Measurements from ENCODE around the gene FAM131B.

The FAM131B gene

GRCh38 chr7:143382126-143382790 is 19.7 kb upstream of the FAM131B start:
- DNase-seq: no peak

- peak; percentile 74 for DNase-seq
Observed at GRCh38 chr7:143381427-143382125, 19.1 kb upstream of the FAM131B start.

DNA sequence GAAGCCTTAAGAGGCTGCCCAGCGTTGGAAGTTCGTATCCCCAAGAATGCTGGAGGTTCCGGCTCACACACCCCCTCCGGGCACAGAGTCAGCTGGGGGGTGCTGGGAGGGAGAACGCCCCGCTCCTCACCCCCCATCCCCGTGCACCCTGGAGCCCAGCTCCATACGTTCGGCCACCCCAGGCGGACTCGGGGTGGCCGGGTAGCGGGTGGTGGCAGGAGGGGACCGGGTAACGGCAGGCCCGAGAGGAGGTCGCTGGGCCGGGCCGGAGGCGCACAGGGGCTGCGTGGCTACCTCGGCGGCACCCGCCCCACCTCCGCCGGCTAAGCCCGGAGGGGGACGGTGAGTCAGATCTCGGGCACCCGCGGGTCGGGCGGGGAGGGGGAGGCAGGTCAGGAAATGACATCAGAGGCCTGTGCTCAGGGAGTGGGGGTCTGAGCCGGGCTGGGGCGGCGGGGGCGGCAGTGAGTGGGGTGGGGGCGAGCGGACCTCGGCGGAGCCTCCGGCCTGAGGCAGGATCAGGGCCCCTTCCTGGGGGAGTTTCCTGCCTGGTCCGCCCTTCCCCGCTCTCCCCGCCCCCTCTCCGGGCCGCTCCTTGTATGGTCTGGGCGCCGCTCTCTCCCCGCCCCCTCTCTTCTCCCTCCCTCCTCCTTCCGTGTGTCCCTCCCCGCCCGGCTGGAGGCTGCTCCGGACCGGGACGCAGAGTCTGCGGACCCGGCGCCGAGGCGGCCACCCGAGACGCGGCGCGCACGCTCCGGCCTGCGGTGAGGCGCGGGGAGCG is 18.3 kb upstream of the FAM131B start, which contains the start of gene ZYX:
ZYX (plus strand) TSS at position 700 of the 781 bp plus-strand sequence. CDS start 227 bp downstream, outside the sequence.
- peak; percentile 86 for DNase-seq

GRCh38 chr7:143380260-143380645 is 17.7 kb upstream of the FAM131B start:
- DNase-seq: peak; percentile 82

DNA sequence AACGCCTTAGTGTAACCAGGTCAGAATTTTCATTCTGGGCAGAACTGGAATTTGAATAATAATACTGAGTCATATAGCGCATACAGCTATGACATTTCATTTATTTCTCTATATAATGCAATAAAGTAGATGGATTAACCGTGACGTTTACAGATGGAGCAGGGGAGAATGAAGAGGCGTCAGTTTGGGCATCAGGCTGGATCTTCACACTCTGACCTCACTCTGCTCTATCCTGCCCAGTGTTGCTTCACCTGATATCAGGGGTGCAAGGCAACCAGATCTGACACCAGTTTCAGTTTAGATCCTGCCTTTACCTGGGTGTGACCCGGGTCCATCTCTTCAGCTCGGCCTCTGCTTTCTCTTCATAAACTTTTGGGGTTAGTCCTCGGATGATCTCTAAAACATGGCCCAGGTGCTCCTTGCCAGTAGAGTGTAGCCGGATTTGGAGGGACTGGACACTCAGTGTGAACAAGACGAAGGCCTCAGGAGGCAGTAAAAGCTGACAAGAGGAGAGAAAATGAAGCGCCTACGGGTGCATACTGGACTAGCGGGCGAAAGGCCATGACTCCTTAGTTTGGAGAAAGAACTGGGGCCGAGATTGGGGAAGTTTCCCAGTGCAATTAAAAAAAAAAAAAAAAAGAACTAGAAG is 17.2 kb upstream of the FAM131B start:
- no peak for DNase-seq

DNA sequence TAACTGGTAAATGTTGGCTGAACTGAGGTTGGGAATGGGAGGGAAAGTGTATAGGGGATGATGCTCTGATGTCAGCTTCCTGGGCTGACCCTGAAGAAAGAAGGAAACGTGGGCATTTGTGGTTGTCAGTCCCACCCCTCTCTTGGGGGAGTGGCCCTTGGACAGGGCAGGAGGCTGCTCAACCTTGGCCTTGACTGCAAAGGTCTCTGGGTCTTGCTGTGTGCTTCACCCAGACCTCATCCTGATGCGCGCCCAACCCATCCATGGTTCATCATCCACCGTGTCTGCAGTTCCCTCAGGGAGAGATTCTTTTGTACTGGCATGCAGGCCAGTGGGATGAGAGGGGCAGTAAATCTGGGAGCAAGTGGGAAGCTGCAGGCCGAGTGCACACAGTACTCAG is 13.9 kb upstream of the FAM131B start:
- DNase-seq: no peak

GRCh38 chr7:143375298-143376034 is 13.0 kb upstream of the FAM131B start:
- DNase-seq: no peak

DNA sequence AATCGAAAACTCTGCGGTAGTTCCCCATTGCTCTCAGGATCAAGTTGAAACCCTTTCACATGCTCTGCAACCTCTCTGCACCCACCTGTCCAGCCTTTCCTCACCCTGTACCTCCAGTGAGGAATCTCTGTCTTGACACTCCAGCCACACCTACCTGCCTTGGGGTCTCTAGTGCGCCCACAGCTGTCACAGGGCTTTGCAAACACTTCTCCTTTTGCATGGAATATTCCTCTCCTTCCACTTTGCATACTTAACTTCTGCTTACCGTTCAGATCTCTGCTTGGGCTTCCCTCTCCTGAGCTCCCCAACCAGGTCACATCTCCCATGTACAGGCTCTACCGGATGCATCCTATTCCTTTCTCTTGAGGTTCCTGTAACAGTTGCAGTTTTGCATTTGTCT is 12.0 kb upstream of the FAM131B start:
- DNase-seq: no peak

GRCh38 chr7:143373255-143373794 is 10.8 kb upstream of the FAM131B start:
- DNase-seq: no peak

DNA sequence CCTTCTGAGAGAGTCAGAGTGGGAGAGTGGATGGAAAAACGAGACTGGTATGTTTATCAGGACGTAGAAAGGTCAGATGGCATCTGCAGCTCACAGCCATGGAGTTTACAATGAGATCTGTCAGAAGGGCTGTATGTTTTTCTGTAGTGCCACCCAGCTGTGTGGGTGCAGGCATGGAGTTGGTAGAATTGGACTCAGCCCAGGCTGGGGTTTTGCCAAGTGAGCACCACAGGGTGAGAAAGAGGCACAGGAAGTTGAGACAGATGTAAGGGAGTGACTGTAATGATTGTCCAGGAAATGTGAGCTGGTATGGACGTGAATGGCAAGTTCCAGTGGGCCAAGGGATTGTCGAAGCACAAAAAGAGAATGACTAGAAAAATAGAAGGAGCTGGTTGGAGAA is 9.6 kb upstream of the FAM131B start:
- DNase-seq: peak; percentile 72

- DNase-seq: no peak
Observed at GRCh38 chr7:143369678-143370651, 7.5 kb upstream of the FAM131B start.

DNA sequence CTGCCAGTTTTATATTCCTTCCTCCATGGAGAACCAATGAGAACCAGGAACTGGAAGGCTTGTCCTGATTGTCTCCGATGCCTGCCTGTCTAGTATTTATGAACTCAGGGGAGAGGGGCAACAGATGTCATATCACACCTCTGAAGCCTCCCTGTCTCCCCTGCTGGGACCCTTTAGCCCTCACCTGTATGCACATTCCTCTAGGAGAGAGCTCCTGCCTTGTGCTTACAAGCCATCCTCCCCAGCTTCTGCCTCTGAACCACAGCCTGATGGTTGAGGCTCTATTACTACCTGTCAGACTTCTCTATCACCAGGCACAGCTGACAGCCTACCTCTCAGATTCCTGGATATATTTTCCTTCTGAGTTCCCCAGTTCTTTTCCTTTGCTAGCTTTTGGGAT is 5.9 kb upstream of the FAM131B start:
- DNase-seq: peak; percentile 31

- peak; percentile 35 for DNase-seq
Observed at GRCh38 chr7:143367972-143368371, 5.5 kb upstream of the FAM131B start.

DNA sequence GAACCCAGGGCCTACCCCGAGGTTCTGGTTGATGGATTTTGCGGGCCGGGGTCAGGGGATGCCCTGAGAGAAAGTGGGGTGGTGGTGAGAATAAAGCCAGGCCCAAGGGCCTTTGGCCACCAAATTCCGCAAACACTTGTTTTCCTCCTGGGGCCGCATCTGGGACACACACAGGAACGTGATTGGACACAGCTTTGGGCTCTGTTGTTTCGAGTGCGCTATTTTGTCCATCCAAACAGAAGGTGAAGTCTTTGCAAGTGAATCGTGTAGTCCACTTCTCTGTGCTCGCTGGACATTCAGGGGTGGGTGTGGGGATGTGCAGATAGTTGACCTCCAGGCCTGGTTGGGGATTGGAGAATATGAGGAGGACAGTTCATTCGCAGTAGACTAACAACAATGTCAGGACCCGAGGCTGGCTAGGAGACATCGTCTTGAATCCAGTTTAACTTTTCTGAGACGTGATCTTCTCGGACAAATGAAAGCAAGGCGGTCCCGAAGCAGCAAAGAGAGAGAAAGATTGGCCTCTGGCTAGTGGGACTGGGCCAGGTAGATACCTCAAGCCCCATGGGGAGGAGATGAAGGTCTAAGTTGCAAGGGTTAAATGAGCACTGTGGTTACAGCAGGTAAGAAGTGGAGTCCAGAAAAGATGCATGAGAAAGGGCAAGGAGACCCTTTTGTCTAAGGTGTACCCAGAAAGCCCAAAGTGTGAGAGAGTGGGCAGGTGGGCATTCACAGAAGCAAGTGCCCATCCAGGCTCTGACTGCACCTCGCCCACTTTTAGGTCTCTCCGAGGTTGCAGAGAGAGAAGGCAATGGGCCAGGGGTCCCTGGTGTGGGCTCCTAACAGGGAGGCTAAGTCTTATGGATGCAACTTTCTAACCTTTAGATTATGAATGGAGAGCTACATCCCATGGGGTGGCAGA is 764 bp upstream of the FAM131B start:
- DNase-seq: no peak

GRCh38 chr7:143361552-143362130 is 872 bp downstream of the FAM131B start:
- peak; percentile 66 for DNase-seq

- DNase-seq: peak; percentile 54
Observed at GRCh38 chr7:143360788-143361551, 1.5 kb downstream of the FAM131B start.

DNA sequence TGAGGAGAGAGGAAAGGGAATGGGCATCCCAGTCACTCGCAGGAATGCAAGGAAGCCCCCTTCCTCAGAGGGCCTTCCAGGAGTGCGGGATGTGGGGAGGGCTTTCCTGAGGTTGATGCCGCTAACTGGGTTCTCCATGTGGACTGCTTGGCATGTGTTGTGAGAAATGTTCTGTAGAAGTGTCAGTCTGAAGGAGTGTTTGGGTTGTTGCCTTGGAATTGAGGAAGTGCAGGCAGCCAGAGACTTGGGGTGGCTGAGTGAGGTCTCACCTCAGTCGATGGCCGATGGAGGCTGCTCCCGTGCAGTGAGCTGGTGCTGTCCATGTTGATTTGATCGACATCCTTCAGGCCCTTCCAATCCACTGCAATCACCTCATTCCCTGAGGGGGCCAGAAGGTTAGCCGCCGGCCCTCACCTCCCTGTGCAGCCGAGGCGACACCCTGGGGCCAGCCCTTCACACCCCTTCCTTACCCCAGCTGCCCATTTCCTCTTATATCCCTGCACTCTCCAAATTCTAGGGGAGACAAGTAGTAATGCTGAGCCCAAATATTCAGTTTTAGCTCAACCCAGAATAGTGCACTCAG is 2.7 kb downstream of the FAM131B start:
- DNase-seq: no peak

- no peak for DNase-seq
Observed at GRCh38 chr7:143358626-143359025, 3.9 kb downstream of the FAM131B start.
